MM.1S (cell line): ENCODE measurements around the gene TBL1XR1.

Experiments used
- EZH2 ChIP-seq: fragments of 300-600 bp; sonication (generic); optimal IDR thresholded peaks from 2 replicates; pipeline ENCODE3; 2017; ENCODE audit warnings: low read depth, mild to moderate bottlenecking, antibody characterized with exemption, low read length, mixed read lengths
- TF ChIP-seq, protein P1 (sequence below): fragments of 300-600 bp; sonication (generic); IDR thresholded peaks from 2 replicates; pipeline ENCODE4 v1.5.1; 2016; ENCODE audit warnings: antibody characterized with exemption, low read length, mixed read lengths

DNA sequence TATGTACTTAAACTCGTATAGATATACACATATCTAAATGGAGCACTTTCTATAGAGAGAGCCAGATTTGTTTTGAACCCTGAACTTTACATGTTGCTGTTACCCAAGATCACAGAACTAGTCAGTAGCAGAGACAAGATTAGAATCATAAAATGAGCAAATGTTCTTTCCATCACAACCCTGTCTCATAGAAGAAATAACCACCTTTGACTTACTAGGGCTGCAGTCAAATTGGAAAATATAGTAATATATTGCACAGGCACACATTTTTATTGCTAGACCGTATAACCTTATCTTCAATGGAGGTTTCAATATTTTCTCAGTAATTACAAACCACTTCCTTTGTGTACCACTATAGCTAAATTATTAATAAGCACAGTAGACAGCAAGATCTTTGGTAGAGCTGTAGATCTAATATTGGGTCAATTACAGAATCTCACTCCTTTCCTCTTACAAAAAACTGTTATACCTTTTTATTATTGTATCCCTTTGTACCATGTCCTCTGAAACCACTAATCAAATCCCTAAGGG, 41.5 kb upstream of the TBL1XR1 start:
- TF ChIP-seq, protein P1, sequence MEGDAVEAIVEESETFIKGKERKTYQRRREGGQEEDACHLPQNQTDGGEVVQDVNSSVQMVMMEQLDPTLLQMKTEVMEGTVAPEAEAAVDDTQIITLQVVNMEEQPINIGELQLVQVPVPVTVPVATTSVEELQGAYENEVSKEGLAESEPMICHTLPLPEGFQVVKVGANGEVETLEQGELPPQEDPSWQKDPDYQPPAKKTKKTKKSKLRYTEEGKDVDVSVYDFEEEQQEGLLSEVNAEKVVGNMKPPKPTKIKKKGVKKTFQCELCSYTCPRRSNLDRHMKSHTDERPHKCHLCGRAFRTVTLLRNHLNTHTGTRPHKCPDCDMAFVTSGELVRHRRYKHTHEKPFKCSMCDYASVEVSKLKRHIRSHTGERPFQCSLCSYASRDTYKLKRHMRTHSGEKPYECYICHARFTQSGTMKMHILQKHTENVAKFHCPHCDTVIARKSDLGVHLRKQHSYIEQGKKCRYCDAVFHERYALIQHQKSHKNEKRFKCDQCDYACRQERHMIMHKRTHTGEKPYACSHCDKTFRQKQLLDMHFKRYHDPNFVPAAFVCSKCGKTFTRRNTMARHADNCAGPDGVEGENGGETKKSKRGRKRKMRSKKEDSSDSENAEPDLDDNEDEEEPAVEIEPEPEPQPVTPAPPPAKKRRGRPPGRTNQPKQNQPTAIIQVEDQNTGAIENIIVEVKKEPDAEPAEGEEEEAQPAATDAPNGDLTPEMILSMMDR = no peak
- no peak for TF ChIP-seq EZH2
